HepG2 (cell line): ENCODE data around the gene ZNF77. TPM values are rescaled to one million over a fixed set of nuclear protein-coding genes. Genes with fewer than 3 reads are reported as not detected.

Experiments
- DNMT1 ChIP-seq: sonication (generic); formaldehyde crosslinking; IDR thresholded peaks from 2 replicates; pipeline ENCODE4 v1.5.1; 2020; ENCODE audit warnings: mild to moderate bottlenecking, missing genetic modification reagents
- GATA4 ChIP-seq: sonication (generic); IDR thresholded peaks from 2 replicates; pipeline ENCODE4 v1.6.1; 2016; ENCODE audit warnings: antibody characterized with exemption, low read depth, borderline replicate concordance
- HNF1A ChIP-seq, 2 experiments: sonication (generic) in 1 of 2; formaldehyde crosslinking in 1 of 2; IDR thresholded peaks; 2 replicates each; pipeline versions ENCODE4 v1.4.0 to v1.6.1; 2016 to 2020; ENCODE audit warnings: borderline replicate concordance in 1 of 2, low read depth in 1 of 2, mild to moderate bottlenecking in 1 of 2, missing genetic modification reagents in 1 of 2
- HNF4A ChIP-seq: sonication (generic); formaldehyde crosslinking; IDR thresholded peaks from 2 replicates; pipeline ENCODE4 v1.4.0; 2020; ENCODE audit warnings: missing genetic modification reagents
- MYPOP ChIP-seq: sonication (generic); formaldehyde crosslinking; IDR thresholded peaks from 2 replicates; pipeline ENCODE4 v1.8.1; 2023; ENCODE audit warnings: mild to moderate bottlenecking, moderate library complexity, missing genetic modification reagents
- PAX8 ChIP-seq: sonication (generic); formaldehyde crosslinking; IDR thresholded peaks from 2 replicates; pipeline ENCODE4 v1.8.0; 2022; ENCODE audit warnings: mild to moderate bottlenecking, missing genetic modification reagents, borderline replicate concordance
- SRSF4 ChIP-seq: fragments of 200-400 bp; formaldehyde crosslinking; IDR thresholded peaks from one replicate; pipeline ENCODE4 v1.6.1; 2018; ENCODE audit warnings: mild to moderate bottlenecking, low read depth, low read length, moderate library complexity; ENCODE audit not compliant: poor library complexity, severe bottlenecking
- ZKSCAN1 ChIP-seq: fragments of 150-350 bp; IDR thresholded peaks from 2 replicates; pipeline ENCODE4 v1.6.1; 2014; ENCODE audit warnings: low read length
- ZNF335 ChIP-seq: sonication (generic); formaldehyde crosslinking; IDR thresholded peaks from 2 replicates; pipeline ENCODE4 v1.4.0; 2020; ENCODE audit warnings: missing genetic modification reagents
- ZNF34 ChIP-seq: sonication (generic); formaldehyde crosslinking; IDR thresholded peaks from 2 replicates; pipeline ENCODE4 v1.4.0; 2020; ENCODE audit warnings: mild to moderate bottlenecking, missing genetic modification reagents, borderline replicate concordance
- ZNF496 ChIP-seq: sonication (generic); formaldehyde crosslinking; IDR thresholded peaks from 2 replicates; pipeline ENCODE4 v1.8.1; 2023; ENCODE audit warnings: mild to moderate bottlenecking, moderate library complexity, missing genetic modification reagents; ENCODE audit not compliant: insufficient replicate concordance
- ZNF510 ChIP-seq: sonication (generic); formaldehyde crosslinking; IDR thresholded peaks from 2 replicates; pipeline ENCODE4 v1.4.0; 2020; ENCODE audit warnings: low read depth, mild to moderate bottlenecking, missing genetic modification reagents
- ZNF770 ChIP-seq: sonication (generic); formaldehyde crosslinking; IDR thresholded peaks from 2 replicates; pipeline ENCODE4 v1.5.0; 2020; ENCODE audit warnings: mild to moderate bottlenecking, missing genetic modification reagents
- polyA plus RNA-seq, 8 experiments: library from polyadenylated mRNA; depleted of rRNA in 3 of 8; stranded (reverse) in 7 of 8; unstranded in 1 of 8; fragments of >200 nt; fragmentation: Illumina TruSeq in 4 of 8; extraction: Trizol in 4 of 8; gene quantifications; 2 replicates each; pipeline versions ENCODE4 v1.2.1 to v1.2.3, GENCODE V29; 2011 to 2016; ENCODE audit warnings: low read depth in 4 of 8, missing spikeins in 1 of 8, mixed read lengths in 1 of 8; ENCODE audit not compliant: insufficient read depth in 1 of 8
- total RNA-seq, 5 experiments: library from RNA; depleted of rRNA; stranded (reverse); fragments of >200 nt; fragmentation: Illumina TruSeq; extraction: Trizol; gene quantifications; 2 replicates each; pipeline ENCODE4 v1.2.3, GENCODE V29; 2016; ENCODE audit warnings: low read depth in 1 of 5
- TF ChIP-seq, protein P1 (sequence below): sonication (generic); formaldehyde crosslinking; IDR thresholded peaks from 2 replicates; pipeline ENCODE4 v1.4.0; 2020; ENCODE audit warnings: missing genetic modification reagents
- TF ChIP-seq, protein P2 (sequence below): sonication (generic); formaldehyde crosslinking; IDR thresholded peaks from 2 replicates; pipeline ENCODE4 v1.5.0; 2020; ENCODE audit warnings: missing genetic modification reagents, mild to moderate bottlenecking, borderline replicate concordance

Gene ZNF77
- total and polyA plus RNA-seq, 2 of the 13 experiments (the other 11 are each of a cell fraction or from before 2014, with no cell fraction given) = 7.1 to 11.5 TPM

GRCh38 chr19:2944775-2945574 is at the start of gene ZNF77 (continued):
- TF ChIP-seq SRSF4 (no peak), GATA4 (no peak; the same call in 1 of the 2 replicates), ZNF770 (CRISPR knock-in tag) (peak; percentile 71), HNF1A (IDR thresholded peaks at IDR 0.05; ENCODE audit: low read depth) (no peak), HNF1A (CRISPR knock-in tag; IDR thresholded peaks at IDR 0.05; ENCODE audit: borderline replicate concordance) (0 out of 2 replicates have a peak, but pooled peaks have one; percentile 12), ZNF335 (no peak), ZNF496 (no peak), PAX8 (CRISPR knock-in tag) (no peak), MYPOP (CRISPR knock-in tag) (peak; percentile 99), HNF4A (CRISPR knock-in tag) (no peak; the same call in 1 of the 2 replicates), ZNF34 (CRISPR knock-in tag) (no peak), ZKSCAN1 (no peak), ZNF510 (CRISPR knock-in tag) (no peak; the same call in 1 of the 2 replicates), DNMT1 (CRISPR knock-in tag) (no peak)
- TF ChIP-seq, protein P1, sequence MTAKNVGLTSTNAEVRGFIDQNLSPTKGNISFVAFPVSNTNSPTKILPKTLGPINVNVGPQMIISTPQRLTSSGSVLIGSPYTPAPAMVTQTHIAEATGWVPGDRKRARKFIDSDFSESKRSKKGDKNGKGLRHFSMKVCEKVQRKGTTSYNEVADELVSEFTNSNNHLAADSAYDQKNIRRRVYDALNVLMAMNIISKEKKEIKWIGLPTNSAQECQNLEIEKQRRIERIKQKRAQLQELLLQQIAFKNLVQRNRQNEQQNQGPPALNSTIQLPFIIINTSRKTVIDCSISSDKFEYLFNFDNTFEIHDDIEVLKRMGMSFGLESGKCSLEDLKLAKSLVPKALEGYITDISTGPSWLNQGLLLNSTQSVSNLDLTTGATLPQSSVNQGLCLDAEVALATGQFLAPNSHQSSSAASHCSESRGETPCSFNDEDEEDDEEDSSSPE (CRISPR knock-in tag) = 0 out of 2 replicates have a peak, but pooled peaks have one; percentile 28
- TF ChIP-seq, protein P2, sequence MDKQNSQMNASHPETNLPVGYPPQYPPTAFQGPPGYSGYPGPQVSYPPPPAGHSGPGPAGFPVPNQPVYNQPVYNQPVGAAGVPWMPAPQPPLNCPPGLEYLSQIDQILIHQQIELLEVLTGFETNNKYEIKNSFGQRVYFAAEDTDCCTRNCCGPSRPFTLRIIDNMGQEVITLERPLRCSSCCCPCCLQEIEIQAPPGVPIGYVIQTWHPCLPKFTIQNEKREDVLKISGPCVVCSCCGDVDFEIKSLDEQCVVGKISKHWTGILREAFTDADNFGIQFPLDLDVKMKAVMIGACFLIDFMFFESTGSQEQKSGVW (CRISPR knock-in tag) = no peak
